HUES48 (cell line): ENCODE results near the gene ZNF487.
A peak's percentile ranks its signal among the peaks of the same experiment; 100 is the strongest.

Experiments used
- H3K27ac ChIP-seq: one replicate; pipeline ENCODE4 v1.7.0; 2013; ENCODE audit warnings: low read depth, low read length, inconsistent platforms
- H3K27me3 ChIP-seq: 2 replicates; pipeline ENCODE4 v1.6.1; 2013; ENCODE audit warnings: mild to moderate bottlenecking, low read length; ENCODE audit not compliant: control insufficient read depth, insufficient read depth
- H3K36me3 ChIP-seq: 2 replicates; pipeline ENCODE4 v1.6.1; 2013; ENCODE audit warnings: low read length; ENCODE audit not compliant: control insufficient read depth, insufficient read depth
- H3K4me1 ChIP-seq: 2 replicates; pipeline ENCODE4 v1.6.1; 2013; ENCODE audit warnings: mild to moderate bottlenecking, low read length; ENCODE audit not compliant: control insufficient read depth, insufficient read depth
- H3K4me3 ChIP-seq: 2 replicates; pipeline ENCODE4 v1.5.1; 2013; ENCODE audit warnings: mild to moderate bottlenecking, low read depth, low read length
- H3K9ac ChIP-seq: 2 replicates; pipeline ENCODE4 v1.6.1; 2013; ENCODE audit warnings: mild to moderate bottlenecking, low read depth, low read length, moderate library complexity
- H3K9me3 ChIP-seq: 2 replicates; pipeline ENCODE4 v1.6.1; 2013; ENCODE audit warnings: low read length; ENCODE audit not compliant: control insufficient read depth, insufficient read depth

Gene ZNF487

GRCh38 chr10:43407148-43407575 lies 29.7 kb upstream of the ZNF487 start:
- H3K27ac ChIP-seq, result peak overlapping the region; percentile 99
- peak overlapping the region; percentile 94 for H3K4me3 ChIP-seq
- no peaks in the 10 kb centered on the region for H3K9me3 ChIP-seq
- peak overlapping the region; percentile 93 for H3K9ac ChIP-seq
- H3K36me3 ChIP-seq, result peaks cover 12% of the 10 kb centered on the region
- H3K4me1 ChIP-seq, result peaks cover 28% of the 10 kb centered on the region
- no peaks in the 10 kb centered on the region for H3K27me3 ChIP-seq

- Histone ChIP-seq H3K36me3 (peaks cover 9% of the 10 kb centered on the region), H3K4me3 (peak overlapping the region; percentile 94), H3K27ac (peak overlapping the region; percentile 99), H3K9me3 (no peaks in the 10 kb centered on the region), H3K27me3 (no peaks in the 10 kb centered on the region), H3K9ac (peak overlapping the region; percentile 93), H3K4me1 (peaks cover 23% of the 10 kb centered on the region)
Measured at GRCh38 chr10:43407576-43408330, 29.2 kb upstream of the ZNF487 start.

GRCh38 chr10:43408331-43408709 lies 28.6 kb upstream of the ZNF487 start:
- peaks cover 21% of the 10 kb centered on the region for H3K4me1 ChIP-seq
- peak overlapping the region; percentile 93 for H3K9ac ChIP-seq
- H3K27me3 ChIP-seq, result no peaks in the 10 kb centered on the region
- peak overlapping the region; percentile 99 for H3K27ac ChIP-seq
- no peaks in the 10 kb centered on the region for H3K9me3 ChIP-seq
- H3K36me3 ChIP-seq, result peaks cover 5% of the 10 kb centered on the region
- peak overlapping the region; percentile 94 for H3K4me3 ChIP-seq

- no peaks in the 10 kb centered on the region; the same call in 1 of the 2 replicates for H3K36me3 ChIP-seq
- peak within 1 kb of the TSS; percentile 93 for H3K9ac ChIP-seq
- H3K9me3 ChIP-seq, result no peaks in the 10 kb centered on the region
- H3K4me1 ChIP-seq, result peaks cover 16% of the 10 kb centered on the region
- H3K27ac ChIP-seq, result peak within 1 kb of the TSS; percentile 99
- no peaks in the 10 kb centered on the region for H3K27me3 ChIP-seq
- H3K4me3 ChIP-seq, result peak within 1 kb of the TSS; percentile 94
Measured at GRCh38 chr10:43408710-43409384, 28.1 kb upstream of the ZNF487 start, which contains the start of gene HNRNPF. Gene HNRNPF, minus strand, starts transcription at chr10:43409186. Its CDS starts 21,302 bp downstream, at chr10:43387884.

- H3K4me3 ChIP-seq, result peak overlapping the region; percentile 59
- peaks cover 12% of the 10 kb centered on the region for H3K4me1 ChIP-seq
- H3K36me3 ChIP-seq, result no peaks in the 10 kb centered on the region
- peak overlapping the region; percentile 47; the same call in 1 of the 2 replicates for H3K9ac ChIP-seq
- no peaks in the 10 kb centered on the region for H3K9me3 ChIP-seq
- no peaks in the 10 kb centered on the region for H3K27me3 ChIP-seq
- peak overlapping the region; percentile 99 for H3K27ac ChIP-seq
Measured at GRCh38 chr10:43409385-43410109, 27.4 kb upstream of the ZNF487 start.

- Histone ChIP-seq H3K9ac (no peak overlapping the region), H3K4me3 (no peak overlapping the region)
Measured at GRCh38 chr10:43410345-43410744, 26.6 kb upstream of the ZNF487 start.

GRCh38 chr10:43411536-43411935 lies 25.4 kb upstream of the ZNF487 start:
- Histone ChIP-seq H3K9ac (no peak overlapping the region), H3K27me3 (no peaks in the 10 kb centered on the region), H3K36me3 (no peaks in the 10 kb centered on the region), H3K4me3 (no peak overlapping the region), H3K27ac (no peak overlapping the region), H3K4me1 (no peaks in the 10 kb centered on the region), H3K9me3 (no peaks in the 10 kb centered on the region)

More at GRCh38 chr10:43410345-43410744, 26.6 kb upstream of the ZNF487 start:
- H3K9me3 ChIP-seq, result no peaks in the 10 kb centered on the region
- H3K27ac ChIP-seq, result no peak overlapping the region
- peaks cover 6% of the 10 kb centered on the region for H3K4me1 ChIP-seq
- no peaks in the 10 kb centered on the region for H3K27me3 ChIP-seq
- no peaks in the 10 kb centered on the region for H3K36me3 ChIP-seq

- H3K27ac ChIP-seq, result no peak overlapping the region
- no peak overlapping the region for H3K4me3 ChIP-seq
- H3K27me3 ChIP-seq, result no peaks in the 10 kb centered on the region
- no peak overlapping the region for H3K9ac ChIP-seq
- no peaks in the 10 kb centered on the region for H3K36me3 ChIP-seq
- no peaks in the 10 kb centered on the region for H3K4me1 ChIP-seq
- H3K9me3 ChIP-seq, result no peaks in the 10 kb centered on the region
Measured at GRCh38 chr10:43415544-43415943, 21.4 kb upstream of the ZNF487 start.

GRCh38 chr10:43417950-43418768 lies 18.8 kb upstream of the ZNF487 start:
- no peaks in the 10 kb centered on the region for H3K36me3 ChIP-seq
- peaks cover 3% of the 10 kb centered on the region; the same call in 1 of the 2 replicates for H3K4me1 ChIP-seq
- H3K4me3 ChIP-seq, result no peak overlapping the region
- no peak overlapping the region for H3K27ac ChIP-seq
- H3K27me3 ChIP-seq, result peaks cover 9% of the 10 kb centered on the region
- H3K9ac ChIP-seq, result no peak overlapping the region
- H3K9me3 ChIP-seq, result no peaks in the 10 kb centered on the region

GRCh38 chr10:43419997-43420368 lies 16.9 kb upstream of the ZNF487 start:
- Histone ChIP-seq H3K9ac (no peak overlapping the region; the same call in 1 of the 2 replicates), H3K9me3 (no peaks in the 10 kb centered on the region), H3K27me3 (peaks cover 9% of the 10 kb centered on the region), H3K4me3 (peak overlapping the region; percentile 57; the same call in 1 of the 2 replicates), H3K27ac (no peak overlapping the region), H3K36me3 (no peaks in the 10 kb centered on the region), H3K4me1 (peaks cover 3% of the 10 kb centered on the region; the same call in 1 of the 2 replicates)
